ENCODE data around the gene PELI2. TPM values are rescaled to one million over a fixed set of nuclear protein-coding genes. Genes with fewer than 3 reads are reported as not detected.

Gene PELI2
- total RNA-seq, 1 experiment from 2014 or later = 19.5 TPM

GRCh38 chr14:56100556-56100955, 17.7 kb upstream of the PELI2 start:
- intact Hi-C loops (cut with micrococcal nuclease; ENCODE audit: unreplicated experiment) = no loop called here
- TF ChIP-seq, protein P1, sequence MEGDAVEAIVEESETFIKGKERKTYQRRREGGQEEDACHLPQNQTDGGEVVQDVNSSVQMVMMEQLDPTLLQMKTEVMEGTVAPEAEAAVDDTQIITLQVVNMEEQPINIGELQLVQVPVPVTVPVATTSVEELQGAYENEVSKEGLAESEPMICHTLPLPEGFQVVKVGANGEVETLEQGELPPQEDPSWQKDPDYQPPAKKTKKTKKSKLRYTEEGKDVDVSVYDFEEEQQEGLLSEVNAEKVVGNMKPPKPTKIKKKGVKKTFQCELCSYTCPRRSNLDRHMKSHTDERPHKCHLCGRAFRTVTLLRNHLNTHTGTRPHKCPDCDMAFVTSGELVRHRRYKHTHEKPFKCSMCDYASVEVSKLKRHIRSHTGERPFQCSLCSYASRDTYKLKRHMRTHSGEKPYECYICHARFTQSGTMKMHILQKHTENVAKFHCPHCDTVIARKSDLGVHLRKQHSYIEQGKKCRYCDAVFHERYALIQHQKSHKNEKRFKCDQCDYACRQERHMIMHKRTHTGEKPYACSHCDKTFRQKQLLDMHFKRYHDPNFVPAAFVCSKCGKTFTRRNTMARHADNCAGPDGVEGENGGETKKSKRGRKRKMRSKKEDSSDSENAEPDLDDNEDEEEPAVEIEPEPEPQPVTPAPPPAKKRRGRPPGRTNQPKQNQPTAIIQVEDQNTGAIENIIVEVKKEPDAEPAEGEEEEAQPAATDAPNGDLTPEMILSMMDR (IDR thresholded peaks at IDR 0.05; ENCODE audit: unreplicated experiment) = no peak
- H3K9me3 Mint-ChIP-seq (ENCODE audit: low read depth, unreplicated experiment) = no peaks in the 10 kb centered on the region
- CTCF ChIA-PET = no interaction called here
- H3K4me1 Mint-ChIP-seq (ENCODE audit: low read depth, unreplicated experiment) = no peaks in the 10 kb centered on the region
- no peak overlapping the region for H3K27ac Mint-ChIP-seq (ENCODE audit: unreplicated experiment)
- no peak for DNase-seq
- H3K4me3 Mint-ChIP-seq (ENCODE audit: low read depth, unreplicated experiment) = no peak overlapping the region
- no peaks in the 10 kb centered on the region for H3K36me3 Mint-ChIP-seq (ENCODE audit: insufficient read depth, unreplicated experiment)
- no TSS peak for BruUV-seq (replicated peaks)
- no peaks in the 10 kb centered on the region for H3K27me3 Mint-ChIP-seq (ENCODE audit: unreplicated experiment)

GRCh38 chr14:56102941-56103340, 15.3 kb upstream of the PELI2 start:
- no TSS peak for BruUV-seq (replicated peaks)
- TF ChIP-seq, protein P1 (IDR thresholded peaks at IDR 0.05; ENCODE audit: unreplicated experiment) = no peak
- Mint-ChIP-seq H3K27ac (ENCODE audit: unreplicated experiment) (no peak overlapping the region), H3K4me3 (ENCODE audit: low read depth, unreplicated experiment) (no peak overlapping the region), H3K9me3 (ENCODE audit: low read depth, unreplicated experiment) (no peaks in the 10 kb centered on the region), H3K36me3 (ENCODE audit: insufficient read depth, unreplicated experiment) (no peaks in the 10 kb centered on the region), H3K27me3 (ENCODE audit: unreplicated experiment) (no peaks in the 10 kb centered on the region), H3K4me1 (ENCODE audit: low read depth, unreplicated experiment) (no peaks in the 10 kb centered on the region)
- intact Hi-C loops (cut with micrococcal nuclease; ENCODE audit: unreplicated experiment) = no loop called here
- CTCF ChIA-PET = no interaction called here
- no peak for DNase-seq

DNA sequence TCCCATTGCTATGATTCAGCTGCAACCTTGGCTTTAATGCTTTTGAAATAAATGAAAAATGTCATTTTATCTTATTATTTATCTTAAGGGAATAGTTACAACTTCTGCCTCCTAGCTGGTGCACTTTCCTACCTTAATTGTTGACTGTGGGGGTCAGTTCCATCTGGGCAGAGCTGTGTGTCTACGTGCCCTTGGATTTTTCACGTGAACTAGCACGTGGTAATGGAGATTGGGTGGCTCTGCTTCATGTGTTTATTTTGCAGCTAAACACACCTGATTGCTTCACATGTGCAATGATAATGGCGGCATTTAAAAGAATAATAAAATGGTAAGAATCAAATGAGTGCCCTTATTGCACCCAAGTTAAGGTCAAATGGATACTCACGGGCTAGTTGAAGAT, 10.6 kb upstream of the PELI2 start:
- BruUV-seq (replicated peaks) = no TSS peak
- H3K9me3 Mint-ChIP-seq (ENCODE audit: low read depth, unreplicated experiment) = no peaks in the 10 kb centered on the region
- TF ChIP-seq, protein P1 (IDR thresholded peaks at IDR 0.05; ENCODE audit: unreplicated experiment) = no peak
- H3K4me3 Mint-ChIP-seq (ENCODE audit: low read depth, unreplicated experiment) = no peak overlapping the region
- H3K36me3 Mint-ChIP-seq (ENCODE audit: insufficient read depth, unreplicated experiment) = no peaks in the 10 kb centered on the region
- CTCF ChIA-PET = interaction anchor here (0.6 kb wide), 1 partner anchor 31 kb away, joined by 4 read pairs; no protein-coding TSS in a partner anchor
- H3K4me1 Mint-ChIP-seq (ENCODE audit: low read depth, unreplicated experiment) = no peaks in the 10 kb centered on the region
- intact Hi-C loops (cut with micrococcal nuclease; ENCODE audit: unreplicated experiment) = no loop called here
- DNase-seq = no peak
- H3K27ac Mint-ChIP-seq (ENCODE audit: unreplicated experiment) = no peak overlapping the region
- no peaks in the 10 kb centered on the region for H3K27me3 Mint-ChIP-seq (ENCODE audit: unreplicated experiment)

GRCh38 chr14:56108057-56108456, 10.2 kb upstream of the PELI2 start:
- no peaks in the 10 kb centered on the region for H3K4me1 Mint-ChIP-seq (ENCODE audit: low read depth, unreplicated experiment)
- no peak overlapping the region for H3K4me3 Mint-ChIP-seq (ENCODE audit: low read depth, unreplicated experiment)
- intact Hi-C loops (cut with micrococcal nuclease; ENCODE audit: unreplicated experiment) = no loop called here
- DNase-seq = no peak
- no TSS peak for BruUV-seq (replicated peaks)
- TF ChIP-seq, protein P1 (IDR thresholded peaks at IDR 0.05; ENCODE audit: unreplicated experiment) = no peak
- H3K36me3 Mint-ChIP-seq (ENCODE audit: insufficient read depth, unreplicated experiment) = no peaks in the 10 kb centered on the region
- H3K27me3 Mint-ChIP-seq (ENCODE audit: unreplicated experiment) = no peaks in the 10 kb centered on the region
- no peak overlapping the region for H3K27ac Mint-ChIP-seq (ENCODE audit: unreplicated experiment)
- CTCF ChIA-PET = no interaction called here
- no peaks in the 10 kb centered on the region for H3K9me3 Mint-ChIP-seq (ENCODE audit: low read depth, unreplicated experiment)
